HUES48 (cell line): ENCODE measurements around the gene DNAAF1.

Experiments
- H3K27ac ChIP-seq: one replicate; pipeline ENCODE4 v1.7.0; 2013; ENCODE audit warnings: low read depth, low read length, inconsistent platforms
- H3K27me3 ChIP-seq: 2 replicates; pipeline ENCODE4 v1.6.1; 2013; ENCODE audit warnings: mild to moderate bottlenecking, low read length; ENCODE audit not compliant: control insufficient read depth, insufficient read depth
- H3K36me3 ChIP-seq: 2 replicates; pipeline ENCODE4 v1.6.1; 2013; ENCODE audit warnings: low read length; ENCODE audit not compliant: control insufficient read depth, insufficient read depth
- H3K4me1 ChIP-seq: 2 replicates; pipeline ENCODE4 v1.6.1; 2013; ENCODE audit warnings: mild to moderate bottlenecking, low read length; ENCODE audit not compliant: control insufficient read depth, insufficient read depth
- H3K4me3 ChIP-seq: 2 replicates; pipeline ENCODE4 v1.5.1; 2013; ENCODE audit warnings: mild to moderate bottlenecking, low read depth, low read length
- H3K9ac ChIP-seq: 2 replicates; pipeline ENCODE4 v1.6.1; 2013; ENCODE audit warnings: mild to moderate bottlenecking, low read depth, low read length, moderate library complexity
- H3K9me3 ChIP-seq: 2 replicates; pipeline ENCODE4 v1.6.1; 2013; ENCODE audit warnings: low read length; ENCODE audit not compliant: control insufficient read depth, insufficient read depth

DNAAF1 gene

GRCh38 chr16:84186685-84187437 is 41.8 kb downstream of the DNAAF1 start, which contains the start of gene TAF1C:
TSS of gene TAF1C (minus strand) at chr16:84187057. CDS start at chr16:84184988, 2,069 bp downstream.
- no peaks in the 10 kb centered on the region for H3K9me3 ChIP-seq
- peak within 1 kb of the TSS; percentile 74 for H3K9ac ChIP-seq
- H3K27ac ChIP-seq, result peak within 1 kb of the TSS; percentile 35
- no peaks in the 10 kb centered on the region for H3K4me1 ChIP-seq
- peak within 1 kb of the TSS; percentile 96 for H3K4me3 ChIP-seq
- H3K36me3 ChIP-seq, result peaks cover 35% of the 10 kb centered on the region
- no peaks in the 10 kb centered on the region for H3K27me3 ChIP-seq

DNA sequence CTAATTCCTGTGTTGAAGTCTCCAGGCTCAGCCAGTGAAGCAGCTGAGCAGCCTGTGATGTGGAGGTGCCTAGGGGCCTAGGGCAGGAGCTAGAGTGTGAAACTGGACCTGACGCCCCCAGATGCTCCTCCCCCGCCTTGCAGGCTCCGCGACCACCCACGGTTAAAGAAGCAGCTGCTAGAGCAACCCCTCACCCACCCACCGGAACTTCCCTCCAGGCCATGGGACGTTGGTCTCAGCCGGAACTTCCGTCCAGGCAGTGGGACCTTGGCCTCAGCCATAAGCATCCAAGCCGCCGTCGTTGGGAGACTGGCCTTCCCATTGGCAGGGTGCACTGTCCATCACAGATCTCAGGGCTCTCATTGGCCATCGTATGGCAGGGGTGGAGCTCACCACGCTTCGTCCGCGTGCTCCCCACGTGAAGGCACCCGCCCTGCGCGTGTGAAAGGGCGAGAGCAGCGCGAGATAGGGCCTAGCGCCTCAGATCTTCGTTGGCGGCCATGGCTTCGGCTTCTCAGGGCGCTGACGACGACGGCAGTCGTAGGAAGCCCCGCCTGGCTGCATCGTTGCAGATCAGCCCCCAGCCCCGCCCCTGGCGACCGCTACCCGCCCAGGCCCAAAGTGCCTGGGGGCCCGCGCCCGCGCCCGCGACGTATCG is 45.8 kb downstream of the DNAAF1 start, which contains the start of gene ADAD2:
ADAD2 (plus strand) TSS at position 427 of the 658 bp plus-strand sequence; CDS start at position 501, 74 bp downstream.
- no peak within 1 kb of the TSS for H3K4me3 ChIP-seq
- no peaks in the 10 kb centered on the region for H3K27me3 ChIP-seq
- H3K4me1 ChIP-seq, result no peaks in the 10 kb centered on the region
- H3K9ac ChIP-seq, result no peak within 1 kb of the TSS
- H3K36me3 ChIP-seq, result no peaks in the 10 kb centered on the region
- H3K27ac ChIP-seq, result no peak within 1 kb of the TSS
- no peaks in the 10 kb centered on the region for H3K9me3 ChIP-seq

DNA sequence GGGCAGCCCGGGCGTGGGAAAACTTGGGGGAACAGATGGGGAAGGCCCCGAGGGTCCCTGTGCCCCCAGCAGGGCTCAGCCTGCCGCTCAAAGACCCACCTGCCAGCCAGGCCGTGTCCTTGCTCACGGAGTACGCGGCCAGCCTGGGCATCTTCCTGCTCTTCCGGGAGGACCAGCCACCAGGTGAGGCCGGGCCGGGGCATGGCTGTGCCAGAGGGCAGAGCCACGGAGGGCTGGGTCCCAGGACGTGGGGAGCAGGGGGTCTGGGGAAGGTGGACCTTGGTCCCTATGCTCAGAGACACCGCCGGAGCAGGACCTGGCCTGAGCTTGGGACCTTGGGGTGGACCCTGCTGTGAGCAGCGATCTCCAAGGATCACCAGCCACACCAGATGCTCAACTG is 46.4 kb downstream of the DNAAF1 start:
- H3K4me1 ChIP-seq, result no peaks in the 10 kb centered on the region
- no peak overlapping the region for H3K9ac ChIP-seq
- no peak overlapping the region for H3K27ac ChIP-seq
- no peak overlapping the region for H3K4me3 ChIP-seq
- no peaks in the 10 kb centered on the region for H3K36me3 ChIP-seq
- no peaks in the 10 kb centered on the region for H3K27me3 ChIP-seq
- H3K9me3 ChIP-seq, result no peaks in the 10 kb centered on the region

DNA sequence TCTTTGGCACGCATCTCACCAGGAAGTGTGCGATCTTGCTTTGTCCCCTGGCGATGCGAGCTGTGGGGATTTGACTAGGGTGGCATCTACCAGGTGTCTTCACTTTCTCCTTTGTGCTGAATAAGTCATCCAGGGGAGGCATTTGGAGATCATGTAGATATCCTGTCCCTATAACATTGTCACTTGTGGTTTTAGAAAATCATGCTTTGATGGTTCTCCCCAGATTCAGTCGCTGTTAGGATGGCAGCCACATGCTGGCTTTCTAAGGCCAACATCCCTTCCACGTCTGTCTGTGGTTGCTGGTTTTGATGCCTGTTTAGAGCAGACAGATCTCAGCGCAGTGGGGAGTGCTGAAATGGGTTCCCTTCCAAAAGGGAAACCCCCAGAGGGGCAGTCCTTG is 48.4 kb downstream of the DNAAF1 start:
- Histone ChIP-seq H3K27me3 (no peaks in the 10 kb centered on the region), H3K9me3 (no peaks in the 10 kb centered on the region), H3K9ac (no peak overlapping the region), H3K36me3 (no peaks in the 10 kb centered on the region), H3K4me3 (no peak overlapping the region), H3K4me1 (no peaks in the 10 kb centered on the region; the same call in 1 of the 2 replicates), H3K27ac (no peak overlapping the region)

GRCh38 chr16:84194018-84194417 is 48.9 kb downstream of the DNAAF1 start:
- H3K36me3 ChIP-seq, result no peaks in the 10 kb centered on the region
- no peak overlapping the region for H3K4me3 ChIP-seq
- no peaks in the 10 kb centered on the region for H3K9me3 ChIP-seq
- no peaks in the 10 kb centered on the region; the same call in 1 of the 2 replicates for H3K4me1 ChIP-seq
- no peaks in the 10 kb centered on the region for H3K27me3 ChIP-seq
- no peak overlapping the region for H3K27ac ChIP-seq
- no peak overlapping the region for H3K9ac ChIP-seq

DNA sequence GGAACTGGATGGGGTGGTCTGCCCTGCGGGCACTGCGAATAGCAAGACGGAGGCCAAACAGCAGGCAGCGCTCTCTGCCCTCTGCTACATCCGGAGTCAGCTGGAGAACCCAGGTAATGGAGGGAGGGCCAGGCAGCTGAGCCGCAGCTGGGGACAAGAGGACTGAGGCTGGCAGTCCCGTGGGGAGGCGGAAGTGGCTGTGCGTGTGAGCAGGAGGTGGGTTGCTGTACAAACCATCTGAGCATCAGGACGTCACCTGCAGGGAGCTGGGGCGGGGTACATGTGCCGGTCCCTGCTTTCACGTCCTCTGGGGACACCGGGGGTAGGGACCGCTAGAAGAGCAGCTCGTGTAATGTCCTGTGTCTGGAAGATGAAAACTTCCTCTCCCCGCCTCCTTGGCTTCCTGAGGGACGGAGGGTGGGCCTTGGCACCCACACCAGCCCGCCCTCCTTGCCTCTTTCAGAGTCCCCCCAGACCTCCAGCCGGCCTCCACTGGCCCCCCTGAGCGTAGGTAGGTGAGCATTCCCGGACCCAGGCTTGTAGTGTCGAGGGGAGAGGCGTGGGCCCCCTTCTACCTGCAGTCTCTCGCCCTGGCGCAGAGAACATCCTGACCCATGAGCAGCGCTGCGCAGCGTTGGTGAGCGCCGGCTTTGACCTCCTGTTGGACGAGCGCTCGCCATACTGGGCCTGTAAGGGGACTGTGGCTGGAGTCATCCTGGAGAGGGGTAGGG is 49.5 kb downstream of the DNAAF1 start:
- Histone ChIP-seq H3K36me3 (no peaks in the 10 kb centered on the region), H3K9me3 (no peaks in the 10 kb centered on the region), H3K4me1 (no peaks in the 10 kb centered on the region; the same call in 1 of the 2 replicates), H3K27ac (no peak overlapping the region), H3K27me3 (no peaks in the 10 kb centered on the region), H3K9ac (no peak overlapping the region), H3K4me3 (no peak overlapping the region)

DNA sequence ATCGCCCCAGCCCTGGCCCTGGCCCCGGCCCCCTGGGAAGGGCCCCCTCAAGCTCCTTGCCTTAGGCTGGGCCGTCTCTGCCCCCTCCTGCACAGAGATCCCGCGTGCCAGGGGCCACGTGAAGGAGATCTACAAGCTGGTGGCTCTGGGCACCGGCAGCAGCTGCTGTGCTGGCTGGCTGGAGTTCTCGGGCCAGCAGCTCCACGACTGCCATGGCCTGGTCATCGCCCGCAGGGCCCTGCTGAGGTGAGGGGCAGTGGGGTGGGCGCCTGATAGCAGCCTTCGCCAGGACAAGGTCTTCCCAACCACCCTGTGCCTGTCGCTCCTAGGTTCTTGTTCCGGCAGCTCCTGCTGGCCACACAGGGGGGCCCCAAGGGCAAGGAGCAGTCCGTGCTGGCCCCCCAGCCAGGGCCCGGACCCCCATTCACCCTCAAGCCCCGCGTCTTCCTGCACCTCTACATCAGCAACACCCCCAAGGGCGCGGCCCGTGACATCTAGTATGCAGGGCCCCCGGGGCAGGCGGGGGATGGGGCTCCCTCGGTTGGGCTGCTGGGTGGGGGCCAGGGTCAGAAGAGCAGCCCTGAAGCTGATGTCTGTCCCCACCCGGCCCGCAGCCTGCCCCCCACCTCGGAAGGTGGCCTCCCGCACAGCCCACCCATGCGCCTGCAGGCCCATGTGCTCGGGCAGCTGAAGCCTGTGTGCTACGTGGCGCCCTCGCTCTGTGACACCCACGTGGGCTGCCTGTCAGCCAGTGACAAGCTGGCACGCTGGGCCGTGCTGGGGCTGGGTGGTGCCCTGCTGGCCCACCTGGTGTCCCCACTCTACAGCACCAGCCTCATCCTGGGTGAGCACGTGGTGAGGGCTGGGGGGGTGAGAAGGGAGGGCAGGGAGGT is 50.3 kb downstream of the DNAAF1 start:
- H3K9me3 ChIP-seq, result no peaks in the 10 kb centered on the region
- no peak overlapping the region for H3K27ac ChIP-seq
- no peaks in the 10 kb centered on the region for H3K27me3 ChIP-seq
- no peaks in the 10 kb centered on the region for H3K36me3 ChIP-seq
- no peak overlapping the region for H3K4me3 ChIP-seq
- no peaks in the 10 kb centered on the region; the same call in 1 of the 2 replicates for H3K4me1 ChIP-seq
- H3K9ac ChIP-seq, result no peak overlapping the region

DNA sequence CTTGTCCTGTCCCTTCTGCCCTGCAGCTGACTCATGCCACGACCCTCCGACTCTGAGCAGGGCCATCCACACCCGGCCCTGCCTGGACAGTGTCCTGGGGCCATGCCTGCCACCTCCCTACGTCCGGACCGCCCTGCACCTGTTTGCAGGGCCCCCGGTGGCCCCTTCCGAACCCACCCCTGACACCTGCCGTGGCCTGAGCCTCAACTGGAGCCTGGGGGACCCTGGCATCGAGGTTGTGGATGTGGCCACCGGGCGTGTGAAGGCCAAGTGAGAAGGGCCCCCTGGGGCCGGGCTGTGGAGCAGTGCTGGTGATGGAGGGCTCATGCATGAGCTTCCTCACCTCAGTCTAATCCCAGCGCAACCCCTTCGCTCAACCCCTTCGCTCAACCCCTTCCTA is 51.0 kb downstream of the DNAAF1 start:
- H3K27me3 ChIP-seq, result no peaks in the 10 kb centered on the region
- no peak overlapping the region for H3K9ac ChIP-seq
- H3K9me3 ChIP-seq, result no peaks in the 10 kb centered on the region
- H3K4me1 ChIP-seq, result no peaks in the 10 kb centered on the region; the same call in 1 of the 2 replicates
- H3K27ac ChIP-seq, result no peak overlapping the region
- H3K36me3 ChIP-seq, result no peaks in the 10 kb centered on the region
- H3K4me3 ChIP-seq, result no peak overlapping the region

- H3K27ac ChIP-seq, result no peak overlapping the region
- no peaks in the 10 kb centered on the region for H3K36me3 ChIP-seq
- no peaks in the 10 kb centered on the region; the same call in 1 of the 2 replicates for H3K4me1 ChIP-seq
- H3K4me3 ChIP-seq, result no peak overlapping the region
- no peaks in the 10 kb centered on the region for H3K9me3 ChIP-seq
- H3K27me3 ChIP-seq, result no peaks in the 10 kb centered on the region
- no peak overlapping the region for H3K9ac ChIP-seq
Observed at GRCh38 chr16:84196727-84197394, 51.8 kb downstream of the DNAAF1 start.
